HG03521 (cell line): ENCODE measurements around the gene MARK3.

Source experiments
- ATAC-seq: cut with Tn5 transposase; IDR thresholded peaks from one replicate; pipeline ENCODE4 v1.9.1; 2021; ENCODE audit warnings: mild to moderate bottlenecking, moderate library complexity; ENCODE audit not compliant: unreplicated experiment

MARK3 gene

GRCh38 chr14:103393676-103394626 lies 8.7 kb downstream of the MARK3 start:
- no peak for ATAC-seq

GRCh38 chr14:103395244-103395643 lies 10.0 kb downstream of the MARK3 start:
- no peak for ATAC-seq

GRCh38 chr14:103396463-103396862 lies 11.2 kb downstream of the MARK3 start:
- ATAC-seq: no peak

GRCh38 chr14:103398427-103399195 lies 13.4 kb downstream of the MARK3 start:
- ATAC-seq: no peak

GRCh38 chr14:103400537-103400936 lies 15.3 kb downstream of the MARK3 start:
- no peak for ATAC-seq

- no peak for ATAC-seq
Measured at GRCh38 chr14:103401223-103402214, 16.3 kb downstream of the MARK3 start.

- no peak for ATAC-seq
Measured at GRCh38 chr14:103402695-103403094, 17.5 kb downstream of the MARK3 start.

GRCh38 chr14:103404032-103404918 lies 19.1 kb downstream of the MARK3 start:
- ATAC-seq: no peak

- no peak for ATAC-seq
Measured at GRCh38 chr14:103404920-103405319, 19.7 kb downstream of the MARK3 start.

GRCh38 chr14:103408491-103409155 lies 23.4 kb downstream of the MARK3 start:
- ATAC-seq: no peak

- ATAC-seq: no peak
Measured at GRCh38 chr14:103416916-103417315, 31.7 kb downstream of the MARK3 start.

- no peak for ATAC-seq
Measured at GRCh38 chr14:103418481-103418818, 33.2 kb downstream of the MARK3 start.

- ATAC-seq: no peak
Measured at GRCh38 chr14:103421556-103421955, 36.3 kb downstream of the MARK3 start.

GRCh38 chr14:103423050-103423461 lies 37.8 kb downstream of the MARK3 start:
- ATAC-seq: no peak

- ATAC-seq: no peak
Measured at GRCh38 chr14:103427485-103428443, 42.5 kb downstream of the MARK3 start.

- no peak for ATAC-seq
Measured at GRCh38 chr14:103428723-103429556, 43.7 kb downstream of the MARK3 start.

GRCh38 chr14:103430358-103430757 lies 45.1 kb downstream of the MARK3 start:
- ATAC-seq: no peak
